NCI-H1436 (cell line): ENCODE data around the gene JCHAIN.
"Not testable (repeated sequence)": the region's sequence is repeated elsewhere in the genome, so short reads cannot be mapped to it uniquely, and the experiment has no call there.

Experiments used
- DNase-seq: peaks from one replicate; lab custom pipeline; 2025; lab: John Stamatoyannopoulos, UW

The JCHAIN gene

GRCh38 chr4:70687821-70688794, 21.8 kb upstream of the JCHAIN start, which contains the start of gene UTP3:
Gene UTP3, plus strand, starts transcription at chr4:70688532. Its CDS starts 146 bp downstream, at chr4:70688678.
- DNase-seq: peak; percentile 95

GRCh38 chr4:70687392-70687791, 21.1 kb upstream of the JCHAIN start:
- no peak for DNase-seq

GRCh38 chr4:70682142-70682541, 15.8 kb upstream of the JCHAIN start:
- not testable (repeated sequence) for DNase-seq

- no peak for DNase-seq
Measured at GRCh38 chr4:70681704-70682103, 15.4 kb upstream of the JCHAIN start.

- DNase-seq: no peak
Measured at GRCh38 chr4:70680934-70681333, 14.6 kb upstream of the JCHAIN start.

DNA sequence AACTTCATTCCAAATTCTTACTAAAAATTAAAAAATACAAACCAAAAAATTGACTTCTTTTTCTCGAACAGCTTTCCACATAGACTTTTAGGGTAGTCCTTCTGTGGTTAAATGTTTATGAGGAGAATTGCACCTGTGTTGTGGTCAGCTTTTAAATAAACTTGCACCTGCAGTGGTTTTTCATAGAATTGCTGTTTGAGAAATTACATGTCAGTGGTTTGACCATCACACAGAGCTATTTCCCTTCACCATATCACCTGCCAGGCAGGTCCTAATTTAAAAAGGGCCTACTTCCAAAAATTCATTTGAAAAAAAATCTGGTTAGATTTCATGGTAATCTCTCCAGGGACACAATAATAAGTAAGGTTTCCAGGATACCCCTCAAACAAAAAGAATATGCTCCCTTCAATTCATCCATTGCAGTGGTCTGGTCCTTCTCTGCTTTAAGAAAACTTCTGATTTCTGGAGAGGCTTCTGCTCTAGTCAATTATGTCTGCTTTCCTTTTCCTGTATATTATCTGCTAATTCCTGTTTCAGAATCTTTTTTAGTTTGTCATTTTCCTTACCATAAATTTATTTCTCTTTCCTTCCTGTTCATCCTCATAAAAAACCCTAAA, 12.2 kb upstream of the JCHAIN start:
- no peak for DNase-seq

DNA sequence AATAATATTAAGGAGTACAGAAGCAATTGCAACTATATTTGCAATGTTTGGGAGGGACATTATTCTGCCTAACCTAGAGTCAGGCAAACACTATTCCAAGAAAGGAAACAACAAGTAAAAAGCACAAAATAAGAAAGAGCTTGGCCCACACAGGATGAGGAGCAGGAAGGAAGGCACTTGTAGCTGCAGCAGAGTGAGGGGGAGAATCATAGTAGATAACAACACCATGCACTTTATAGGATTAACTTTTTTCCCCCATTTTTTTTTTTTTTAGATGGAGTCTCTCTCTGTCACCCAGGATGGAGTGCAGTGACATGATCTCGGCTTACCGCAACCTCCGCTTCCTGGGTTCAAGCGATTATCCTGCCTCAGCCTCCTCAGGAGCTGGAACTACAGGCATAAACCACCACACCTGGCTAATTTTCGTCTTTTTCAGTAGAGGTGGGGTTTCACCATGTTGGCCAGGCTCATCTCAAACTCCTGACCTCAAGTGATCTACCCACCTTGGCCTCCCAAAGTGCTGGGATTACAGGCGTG, 10.3 kb upstream of the JCHAIN start:
- no peak for DNase-seq

GRCh38 chr4:70674731-70675130, 8.4 kb upstream of the JCHAIN start:
- no peak for DNase-seq

DNA sequence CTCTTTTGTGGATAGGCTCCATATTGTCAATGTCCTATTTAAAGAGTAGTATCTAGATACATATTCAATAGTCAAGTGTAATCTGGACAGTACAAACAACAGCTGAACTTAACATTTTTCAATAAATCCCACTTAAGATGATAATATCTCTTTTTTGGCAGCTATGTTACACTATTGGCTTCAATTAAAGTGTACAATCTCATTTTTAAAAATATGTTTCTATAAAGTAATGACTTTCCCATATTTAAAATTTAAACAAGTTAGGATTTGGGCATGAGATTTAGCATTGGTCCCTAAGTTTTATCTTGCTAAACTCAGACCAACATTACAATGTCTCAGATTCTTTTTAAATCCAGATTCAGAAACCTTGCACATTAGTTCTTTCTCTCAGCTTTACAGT, 7.9 kb upstream of the JCHAIN start:
- DNase-seq: no peak

GRCh38 chr4:70671091-70671490, 4.8 kb upstream of the JCHAIN start:
- DNase-seq: no peak

GRCh38 chr4:70670332-70671014, 4.2 kb upstream of the JCHAIN start:
- DNase-seq: no peak

DNA sequence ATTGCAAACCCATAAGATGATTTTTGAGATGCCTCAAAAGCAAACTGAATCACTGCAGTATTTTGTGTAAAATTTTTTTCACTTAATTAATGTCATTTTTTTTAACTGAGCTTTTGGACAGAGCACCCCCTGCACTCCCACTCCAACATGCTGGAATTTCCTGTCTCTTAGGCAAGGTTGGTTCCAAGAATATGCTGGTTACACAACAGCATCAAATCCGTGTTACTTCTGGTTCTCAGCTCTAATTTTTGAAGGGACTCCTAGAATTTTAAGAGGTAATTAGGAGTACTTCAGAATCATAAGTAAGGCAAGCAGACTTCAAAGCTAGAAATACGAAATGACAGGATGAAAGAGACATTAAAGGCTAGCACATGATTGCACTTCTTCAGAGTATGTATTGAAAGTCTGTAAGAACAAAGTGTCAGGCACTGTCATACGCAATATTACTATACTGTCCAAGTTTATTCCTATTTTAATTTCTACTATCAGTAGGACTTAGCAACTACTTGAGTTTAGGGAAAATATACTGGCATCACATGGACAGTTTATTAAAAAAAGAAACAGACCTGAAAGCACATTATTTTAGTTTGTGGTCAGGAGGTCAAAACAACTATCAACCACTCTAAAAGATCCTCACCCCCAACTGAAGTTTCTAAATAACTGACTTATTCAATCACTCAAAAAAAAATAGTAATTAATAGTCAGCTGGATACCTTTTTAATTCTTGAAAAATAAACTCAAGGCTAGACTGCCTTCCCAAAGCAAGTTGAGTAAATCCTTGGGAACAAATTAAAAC, 1.6 kb upstream of the JCHAIN start:
- DNase-seq: no peak

GRCh38 chr4:70661309-70661922, 4.9 kb downstream of the JCHAIN start:
- DNase-seq: not testable (repeated sequence)

DNA sequence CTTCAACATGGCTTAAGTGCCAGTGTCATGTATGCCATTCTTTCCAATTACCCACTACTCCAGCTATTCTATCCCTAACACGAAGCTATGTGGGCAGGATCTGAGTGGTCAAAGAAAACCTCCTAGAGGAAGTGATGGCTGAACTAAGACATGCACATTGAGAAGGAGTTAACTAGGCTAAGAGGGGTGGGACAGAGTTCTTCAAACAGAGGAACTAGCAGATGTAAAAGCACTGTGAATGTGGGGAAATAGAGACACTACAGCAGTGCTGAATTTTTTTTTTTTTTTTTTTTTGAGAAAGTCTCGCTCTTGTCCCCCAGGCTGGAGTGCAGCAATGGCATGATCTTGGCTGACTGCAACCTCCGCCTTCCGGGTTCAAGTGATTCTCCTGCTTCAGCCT, 6.2 kb downstream of the JCHAIN start:
- no peak for DNase-seq

- DNase-seq: no peak
Measured at GRCh38 chr4:70658418-70658817, 7.9 kb downstream of the JCHAIN start.

DNA sequence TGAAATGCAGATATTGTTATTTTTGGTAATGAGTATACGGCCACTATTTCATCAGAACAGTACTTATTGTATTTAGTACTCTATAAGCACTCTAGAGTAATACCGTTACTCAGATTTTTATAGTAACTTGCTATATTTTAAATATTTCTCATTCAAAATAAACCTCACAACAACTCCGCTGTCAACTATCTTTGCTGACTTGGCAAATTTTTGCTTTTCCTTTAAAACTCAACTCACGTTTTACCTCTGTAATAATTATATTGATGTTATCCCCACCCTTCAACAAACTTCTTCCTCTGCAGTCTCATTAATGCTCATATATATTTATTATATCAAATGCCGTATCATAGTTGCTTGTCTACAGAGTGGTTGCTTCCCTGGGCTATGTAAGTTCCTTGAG, 9.0 kb downstream of the JCHAIN start:
- DNase-seq: no peak

- DNase-seq: no peak
Measured at GRCh38 chr4:70654605-70655011, 11.7 kb downstream of the JCHAIN start.

GRCh38 chr4:70651864-70652506, 14.3 kb downstream of the JCHAIN start:
- peak; percentile 38 for DNase-seq

- DNase-seq: not testable (repeated sequence)
Measured at GRCh38 chr4:70650741-70651140, 15.6 kb downstream of the JCHAIN start.

- DNase-seq: no peak
Measured at GRCh38 chr4:70640192-70640591, 26.1 kb downstream of the JCHAIN start.
